ENCODE results near the gene WWOX.

Gene WWOX

GRCh38 chr16:78987666-78988065, 888.2 kb downstream of the WWOX start:
- DNase-seq: no peak

DNA sequence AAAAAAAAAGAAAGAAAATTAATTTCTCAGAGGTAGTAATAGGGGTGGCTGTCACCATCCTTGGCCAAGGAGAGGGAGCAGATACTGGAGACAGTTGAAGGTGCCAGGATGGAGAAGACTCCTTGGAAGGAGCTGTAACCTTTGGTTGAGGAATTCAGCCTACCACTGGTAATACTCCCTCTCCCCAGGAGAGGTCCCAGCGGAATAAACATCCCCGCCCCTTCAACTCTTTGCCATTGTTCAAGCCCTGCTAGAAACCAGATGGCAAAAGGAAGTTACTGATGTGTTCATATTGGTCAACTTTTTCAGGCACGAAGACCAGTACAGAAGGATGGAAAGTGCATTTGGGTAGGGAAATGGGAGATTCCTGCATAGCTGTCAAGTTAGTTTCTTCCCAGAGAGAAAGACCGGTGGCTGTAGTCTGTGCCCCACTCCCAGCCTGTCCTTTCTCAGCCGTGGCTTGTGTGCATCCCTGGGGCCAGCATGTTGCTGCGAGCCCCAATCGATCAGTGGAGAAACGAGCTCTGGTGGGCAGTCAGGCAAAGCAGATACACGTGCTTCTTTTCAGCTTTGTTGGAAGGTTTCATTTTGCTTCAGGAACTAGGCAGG, 889.0 kb downstream of the WWOX start:
- DNase-seq: no peak

DNA sequence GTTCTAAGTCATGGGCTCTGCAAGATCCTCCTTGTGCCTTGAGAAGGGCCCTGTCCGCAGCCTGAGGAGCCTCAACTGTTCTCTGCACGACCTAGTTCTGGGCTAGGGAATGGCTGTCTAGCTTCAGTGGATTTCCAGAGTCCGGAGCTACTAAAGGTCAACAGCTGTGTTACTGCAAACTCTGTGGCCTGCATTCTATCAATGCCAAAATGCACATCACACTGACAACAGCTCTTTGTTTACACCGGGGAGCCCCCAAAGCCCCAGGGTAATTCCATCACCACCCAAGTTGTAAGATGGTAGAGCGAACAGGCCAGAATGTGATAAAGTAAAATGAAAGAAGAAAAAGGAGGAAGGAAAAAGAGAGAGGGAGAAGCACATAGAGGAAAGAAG, 890.9 kb downstream of the WWOX start:
- no peak for DNase-seq

DNA sequence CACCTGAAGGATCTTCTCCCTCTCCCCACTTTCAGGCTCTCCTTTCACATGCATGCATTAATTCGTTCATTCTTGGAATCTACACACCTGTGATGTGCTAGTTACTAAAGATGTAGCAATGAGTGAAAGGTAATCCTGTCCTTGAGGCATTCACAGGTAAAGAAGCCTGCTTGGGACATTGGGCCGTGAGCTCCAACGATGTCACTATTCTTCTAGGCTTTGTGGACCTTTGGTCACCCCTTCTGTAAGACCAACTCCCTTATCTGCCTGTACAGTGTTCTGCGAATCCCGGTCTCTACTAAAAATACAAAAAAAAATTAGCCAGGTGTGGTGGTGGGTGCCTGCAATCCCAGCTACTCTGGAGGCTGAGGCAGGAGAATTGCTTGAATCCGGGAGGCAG, 892.5 kb downstream of the WWOX start:
- DNase-seq: no peak

DNA sequence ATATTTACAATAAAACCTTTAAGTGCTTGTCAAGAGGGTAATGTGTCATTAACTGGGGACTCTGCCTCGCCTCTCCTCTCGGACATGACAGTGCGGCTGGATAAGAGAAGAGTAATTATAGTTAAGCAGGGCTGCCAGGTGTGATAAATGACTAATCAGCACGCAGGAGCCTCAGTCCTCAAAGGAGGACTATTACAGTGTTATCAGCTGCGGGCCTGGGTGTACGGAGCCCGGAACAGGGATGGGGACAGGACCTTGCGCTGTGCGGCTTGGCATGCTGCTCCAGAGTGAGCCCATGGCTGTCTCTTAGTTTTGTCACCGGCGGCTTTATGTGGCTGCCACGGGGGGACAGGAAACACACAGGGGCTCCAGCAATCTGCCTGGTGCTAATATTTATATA, 893.9 kb downstream of the WWOX start:
- DNase-seq: peak; percentile 22

GRCh38 chr16:78994135-78994745, 894.8 kb downstream of the WWOX start:
- DNase-seq: peak; percentile 39

DNA sequence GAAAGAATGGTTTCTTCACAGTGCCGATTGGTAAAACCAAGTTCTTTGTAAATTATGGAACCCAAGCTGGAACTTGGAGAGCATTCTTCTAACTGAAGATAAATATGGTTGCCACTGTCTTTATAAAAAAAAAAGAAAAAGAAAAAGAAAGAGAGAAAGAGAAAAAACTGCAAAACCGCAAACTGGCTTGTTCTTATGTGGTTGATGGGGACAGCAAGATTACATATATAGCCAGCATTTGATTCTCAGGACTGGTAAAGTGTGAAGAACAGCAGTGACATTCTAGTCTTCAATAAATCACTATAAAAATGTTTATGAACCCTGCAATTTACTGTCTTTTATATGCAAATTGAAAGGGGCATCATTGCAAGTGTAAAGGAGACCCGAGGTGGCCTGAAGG, 896.0 kb downstream of the WWOX start:
- no peak for DNase-seq

DNA sequence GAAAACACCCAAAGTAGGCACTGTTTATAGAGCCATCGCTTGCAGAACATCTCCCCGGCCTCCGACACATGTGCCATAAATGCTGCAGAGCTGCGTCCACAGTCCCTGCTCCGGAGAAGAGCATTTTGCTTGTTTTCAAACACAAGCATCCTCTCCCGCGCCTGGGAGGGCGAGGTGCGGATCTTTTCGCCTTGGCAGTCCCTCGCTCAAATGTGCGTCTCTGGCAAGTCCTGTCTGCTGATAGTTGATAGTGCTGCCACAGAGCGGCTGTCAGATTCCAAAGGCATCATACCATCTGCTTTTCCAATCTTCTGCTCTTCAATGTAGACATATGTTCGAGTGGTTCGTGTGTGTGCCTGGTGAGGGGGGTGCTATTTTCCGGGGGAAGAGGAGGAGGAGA, 897.3 kb downstream of the WWOX start:
- no peak for DNase-seq

DNA sequence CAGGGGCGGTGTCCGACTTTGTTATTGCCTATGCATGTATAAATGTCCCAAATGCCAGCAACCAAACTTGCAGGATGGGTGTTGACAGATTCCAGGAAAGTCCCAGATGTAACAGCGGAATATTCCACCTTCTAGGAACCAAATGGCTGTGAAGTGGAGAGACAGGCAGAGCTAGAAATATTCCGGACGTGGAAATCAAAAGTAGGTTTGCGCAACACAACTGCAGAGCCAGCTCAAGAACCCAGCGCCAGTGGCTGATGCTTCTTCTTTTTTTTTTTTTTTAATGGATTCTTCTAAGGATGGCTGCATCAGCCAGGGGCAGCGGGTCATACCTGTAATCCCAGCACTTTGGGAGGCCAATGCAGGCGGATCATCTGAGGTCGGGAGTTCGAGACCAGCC, 899.4 kb downstream of the WWOX start:
- DNase-seq: no peak

GRCh38 chr16:79001156-79001967, 901.9 kb downstream of the WWOX start:
- no peak for DNase-seq

- DNase-seq: no peak
Observed at GRCh38 chr16:79003026-79003609, 903.7 kb downstream of the WWOX start.

DNA sequence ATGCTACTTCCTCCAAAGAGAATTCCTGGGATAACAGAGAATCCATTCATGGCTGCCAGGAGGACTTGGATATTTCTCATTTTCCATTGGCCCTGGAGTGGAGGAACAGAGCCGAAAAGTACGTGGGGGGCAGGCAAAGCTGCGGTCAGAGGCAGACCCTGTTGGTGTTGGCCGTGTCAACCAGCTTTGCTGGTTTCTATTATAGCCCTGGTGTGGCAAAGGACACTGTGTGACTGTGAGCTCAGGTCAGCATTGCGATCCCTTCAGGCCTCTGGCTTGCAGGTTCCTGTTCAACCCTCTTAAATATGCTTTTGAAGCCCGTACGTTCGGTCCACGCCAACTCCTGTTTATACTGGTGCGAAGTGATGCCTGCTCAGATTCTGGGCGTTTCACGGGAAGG, 904.9 kb downstream of the WWOX start:
- no peak for DNase-seq

DNA sequence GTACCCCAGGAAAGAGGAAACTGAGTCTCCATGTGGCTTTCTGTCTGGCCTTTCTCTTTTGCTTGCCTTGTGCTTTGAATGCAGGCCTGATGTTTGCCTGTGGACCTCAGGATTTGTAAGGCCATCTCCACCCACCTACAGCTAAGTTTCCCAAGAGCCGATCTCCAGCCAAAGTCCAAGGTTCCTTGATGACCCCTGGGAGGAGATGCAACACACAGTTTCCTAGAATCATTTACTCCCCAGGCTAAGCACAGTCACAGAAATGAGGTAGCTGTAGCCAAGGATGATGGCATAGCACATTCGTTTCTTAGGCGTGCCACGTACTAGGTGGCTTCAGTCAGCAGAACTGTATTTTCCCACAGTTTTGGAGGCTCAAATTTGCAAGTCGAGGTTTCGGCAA, 905.6 kb downstream of the WWOX start:
- DNase-seq: no peak

DNA sequence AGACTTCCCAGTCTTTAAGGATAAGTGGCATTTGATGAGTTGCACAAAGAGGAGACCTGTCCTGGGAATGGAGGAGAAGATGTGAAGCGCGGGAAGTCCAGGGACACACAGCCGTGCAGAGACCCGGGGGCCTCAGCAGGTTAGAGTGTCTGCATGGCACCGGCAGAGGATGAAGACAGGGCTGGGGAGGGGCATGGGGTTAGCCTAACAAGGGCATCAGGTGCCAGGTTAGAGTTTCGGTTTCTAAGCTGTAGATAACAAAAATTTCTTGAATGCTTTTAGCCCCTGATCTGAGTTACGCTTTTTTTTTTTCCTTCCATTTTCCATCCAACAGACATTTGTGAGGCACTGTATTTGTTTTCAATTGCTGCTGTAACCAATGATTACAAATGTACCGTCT, 906.8 kb downstream of the WWOX start:
- DNase-seq: no peak

DNA sequence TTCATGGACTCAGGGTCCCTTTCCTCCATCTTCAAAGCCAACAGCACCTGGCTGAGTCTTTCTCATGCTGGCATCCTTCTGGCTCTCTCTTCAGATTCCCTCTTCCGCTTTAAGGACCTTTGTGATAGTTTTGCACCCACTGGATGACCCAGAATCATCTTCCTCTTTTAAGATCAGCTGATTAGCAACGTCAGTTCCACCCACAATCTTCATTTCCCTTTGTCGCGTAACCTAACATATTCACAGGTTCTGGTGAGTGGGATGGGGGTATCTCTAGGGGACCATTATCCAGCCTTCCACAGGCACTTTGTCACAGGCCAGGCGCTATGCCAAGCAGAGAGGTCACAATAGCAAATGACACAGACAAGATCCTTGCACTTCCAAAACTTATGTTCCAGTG, 907.3 kb downstream of the WWOX start:
- DNase-seq: no peak

- DNase-seq: no peak
Observed at GRCh38 chr16:79007614-79008013, 908.2 kb downstream of the WWOX start.

DNA sequence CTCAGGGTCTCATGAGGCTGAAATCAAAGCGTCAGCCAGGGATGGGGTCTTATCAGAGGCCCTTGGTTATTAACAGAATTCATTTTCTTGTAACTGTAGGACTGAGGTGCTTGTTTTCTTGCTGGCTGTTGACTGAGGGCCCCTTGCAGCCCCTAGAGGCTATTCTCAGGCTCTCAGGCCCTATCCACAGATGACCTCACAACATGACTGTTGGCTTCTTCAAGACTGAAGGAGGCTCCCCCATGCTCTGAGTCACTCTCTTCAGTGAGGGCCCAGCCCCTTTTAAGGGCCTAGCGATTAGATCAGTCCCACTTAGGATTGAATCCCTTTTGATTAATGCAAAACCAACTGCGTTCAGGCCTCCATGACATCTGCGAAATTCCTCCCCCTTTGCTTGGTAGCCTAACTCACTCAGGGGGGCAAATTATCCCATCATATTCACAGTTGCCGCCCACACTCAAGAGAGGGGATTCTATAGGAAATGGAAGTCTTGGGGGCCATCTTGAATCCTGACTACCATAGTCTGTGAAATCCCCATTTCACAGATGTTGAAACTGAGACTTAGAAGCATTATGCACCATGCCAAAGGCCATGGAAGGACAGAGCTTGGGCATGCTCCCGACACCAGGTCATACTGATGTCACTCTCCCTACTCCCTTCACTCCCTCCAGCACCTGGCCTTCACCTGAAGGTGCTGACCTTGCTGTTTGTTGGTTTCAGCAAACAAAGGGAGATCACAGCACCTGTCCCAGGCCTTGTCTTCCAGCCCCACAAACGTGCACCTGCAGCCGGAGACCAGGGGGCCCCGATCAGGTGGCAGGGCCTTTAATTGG, 908.8 kb downstream of the WWOX start:
- no peak for DNase-seq

GRCh38 chr16:79008869-79009179, 909.4 kb downstream of the WWOX start:
- DNase-seq: peak; percentile 75

- DNase-seq: peak; percentile 92
Observed at GRCh38 chr16:79009896-79010295, 910.4 kb downstream of the WWOX start.

GRCh38 chr16:79011282-79011681, 911.8 kb downstream of the WWOX start:
- no peak for DNase-seq

- no peak for DNase-seq
Observed at GRCh38 chr16:79012671-79013434, 913.4 kb downstream of the WWOX start.

GRCh38 chr16:79013930-79014660, 914.6 kb downstream of the WWOX start:
- DNase-seq: no peak

Data from DMS79 (cell line).